GM12875 (cell line): ENCODE measurements around the gene TTLL7.

Experiments
- H3K4me3 ChIP-seq: one replicate; pipeline ENCODE4 v1.5.1; 2011; ENCODE audit warnings: low read depth, low read length, control low read depth
- TF ChIP-seq, protein P1 (sequence below): IDR thresholded peaks from 2 replicates; pipeline ENCODE4 v1.5.1; 2011; ENCODE audit warnings: low read depth, mild to moderate bottlenecking, control low read depth, inconsistent platforms, low read length, moderate library complexity, borderline replicate concordance; ENCODE audit not compliant: insufficient read depth

Gene TTLL7

GRCh38 chr1:83959824-83960498, 39.0 kb downstream of the TTLL7 start:
- TF ChIP-seq, protein P1, sequence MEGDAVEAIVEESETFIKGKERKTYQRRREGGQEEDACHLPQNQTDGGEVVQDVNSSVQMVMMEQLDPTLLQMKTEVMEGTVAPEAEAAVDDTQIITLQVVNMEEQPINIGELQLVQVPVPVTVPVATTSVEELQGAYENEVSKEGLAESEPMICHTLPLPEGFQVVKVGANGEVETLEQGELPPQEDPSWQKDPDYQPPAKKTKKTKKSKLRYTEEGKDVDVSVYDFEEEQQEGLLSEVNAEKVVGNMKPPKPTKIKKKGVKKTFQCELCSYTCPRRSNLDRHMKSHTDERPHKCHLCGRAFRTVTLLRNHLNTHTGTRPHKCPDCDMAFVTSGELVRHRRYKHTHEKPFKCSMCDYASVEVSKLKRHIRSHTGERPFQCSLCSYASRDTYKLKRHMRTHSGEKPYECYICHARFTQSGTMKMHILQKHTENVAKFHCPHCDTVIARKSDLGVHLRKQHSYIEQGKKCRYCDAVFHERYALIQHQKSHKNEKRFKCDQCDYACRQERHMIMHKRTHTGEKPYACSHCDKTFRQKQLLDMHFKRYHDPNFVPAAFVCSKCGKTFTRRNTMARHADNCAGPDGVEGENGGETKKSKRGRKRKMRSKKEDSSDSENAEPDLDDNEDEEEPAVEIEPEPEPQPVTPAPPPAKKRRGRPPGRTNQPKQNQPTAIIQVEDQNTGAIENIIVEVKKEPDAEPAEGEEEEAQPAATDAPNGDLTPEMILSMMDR: no peak
- H3K4me3 ChIP-seq: no peak overlapping the region

DNA sequence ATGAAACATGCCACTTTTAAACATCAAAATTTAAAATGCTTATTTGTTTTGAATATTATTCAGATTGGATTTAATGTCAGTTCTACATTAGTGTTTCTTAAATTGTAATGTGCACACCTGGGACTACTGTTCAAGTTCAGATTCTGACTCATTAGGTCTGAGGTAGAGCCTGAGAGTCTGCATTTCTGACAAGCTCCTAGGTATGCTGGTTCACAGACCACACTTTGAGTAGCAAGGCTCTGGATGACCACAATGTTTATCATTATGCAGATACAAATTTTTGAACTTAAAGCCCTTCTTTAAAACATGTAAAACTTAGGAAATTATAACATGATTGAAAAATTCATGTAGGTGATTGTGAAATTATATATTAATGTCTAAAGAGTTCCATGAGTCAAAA, 40.2 kb downstream of the TTLL7 start:
- H3K4me3 ChIP-seq: no peak overlapping the region
- TF ChIP-seq, protein P1: no peak

GRCh38 chr1:83954166-83954823, 44.6 kb downstream of the TTLL7 start:
- TF ChIP-seq, protein P1: no peak
- no peak overlapping the region for H3K4me3 ChIP-seq

DNA sequence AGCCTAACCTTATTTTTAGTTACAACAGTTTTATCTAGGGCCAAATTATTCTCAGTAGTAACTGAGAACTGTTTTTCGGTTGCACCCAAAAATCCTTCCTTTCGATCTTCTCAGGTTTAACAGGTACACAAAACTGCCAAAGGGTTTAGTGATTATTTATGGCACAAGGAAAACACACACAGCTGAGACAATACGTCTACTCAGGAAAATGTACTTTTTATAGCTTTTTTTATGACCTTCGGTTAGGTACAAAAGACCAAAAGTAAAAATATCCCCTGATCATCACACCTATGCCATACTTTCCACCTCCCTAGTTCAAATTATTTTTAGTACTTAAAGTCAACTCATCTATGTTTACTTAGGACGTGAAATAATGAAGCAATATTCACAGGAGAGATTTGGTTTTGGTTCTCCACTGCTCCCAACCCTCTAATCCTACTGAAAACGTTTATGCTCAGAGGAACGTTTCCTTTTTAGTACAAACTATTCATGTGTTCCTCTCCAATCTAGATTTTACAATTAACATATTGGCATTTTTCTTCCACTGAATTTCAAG, 48.7 kb downstream of the TTLL7 start:
- no peak overlapping the region for H3K4me3 ChIP-seq
- TF ChIP-seq, protein P1: no peak

DNA sequence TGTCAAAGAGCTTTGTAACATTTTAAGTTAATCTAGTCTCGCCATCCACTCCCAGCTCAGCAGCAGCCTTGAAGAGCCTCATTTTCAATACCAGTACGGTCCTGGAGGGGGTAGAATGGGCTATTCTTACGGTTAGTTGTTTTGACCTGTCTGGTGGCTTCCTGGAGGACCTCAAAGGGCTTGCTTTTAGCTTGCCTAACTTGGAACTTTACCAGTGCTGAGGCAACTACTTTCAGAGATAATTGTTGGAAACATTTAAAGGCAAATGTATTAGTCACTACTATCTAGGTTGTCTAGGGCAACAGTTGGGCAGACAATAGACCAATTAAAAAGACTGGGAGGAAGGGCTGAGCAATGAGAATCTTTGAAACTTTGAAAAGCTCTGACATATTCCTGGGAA, 56.0 kb downstream of the TTLL7 start:
- TF ChIP-seq, protein P1: no peak
- H3K4me3 ChIP-seq: no peak overlapping the region

- TF ChIP-seq, protein P1: no peak
- H3K4me3 ChIP-seq: no peak overlapping the region
Observed at GRCh38 chr1:83934550-83934949, 64.4 kb downstream of the TTLL7 start.

GRCh38 chr1:83932693-83933092, 66.2 kb downstream of the TTLL7 start:
- no peak overlapping the region for H3K4me3 ChIP-seq
- TF ChIP-seq, protein P1: no peak
